Liver (tissue), 9 donors: Measurements from ENCODE around the gene PLCB1. TPM values are rescaled to one million over a fixed set of nuclear protein-coding genes. Genes with fewer than 3 reads are reported as not detected.

ENCODE experiments used
- DNase-seq: peaks from one replicate; pipeline ENCODE4 v3.0.0-alpha.2; 2017; ENCODE audit warnings: low spot score
- H3K27ac ChIP-seq, 2 donors: one replicate each; pipeline ENCODE4 v1.7.0; 2013; ENCODE audit warnings: inconsistent platforms in 2 of 2, low read length in 2 of 2, control low read depth in 1 of 2, low read depth in 1 of 2, mild to moderate bottlenecking in 1 of 2
- H3K27me3 ChIP-seq, 4 donors: one replicate each; pipeline versions ENCODE4 v1.6.1 to v1.7.0; 2013; ENCODE audit warnings: low read length in 3 of 4, inconsistent platforms in 1 of 4, mild to moderate bottlenecking in 1 of 4, moderate library complexity in 1 of 4; ENCODE audit not compliant: control insufficient read depth in 4 of 4, insufficient read depth in 4 of 4
- H3K36me3 ChIP-seq, 4 donors: one replicate each; pipeline versions ENCODE4 v1.6.1 to v1.7.0; 2013; ENCODE audit warnings: low read length in 3 of 4, mild to moderate bottlenecking in 3 of 4, low read depth in 1 of 4, moderate library complexity in 1 of 4; ENCODE audit not compliant: control insufficient read depth in 4 of 4, insufficient read depth in 3 of 4
- H3K4me1 ChIP-seq, 4 donors: one replicate each; pipeline versions ENCODE4 v1.6.1 to v1.7.0; 2013; ENCODE audit warnings: low read length in 3 of 4, mild to moderate bottlenecking in 3 of 4, moderate library complexity in 1 of 4; ENCODE audit not compliant: control insufficient read depth in 4 of 4, insufficient read depth in 4 of 4
- H3K4me3 ChIP-seq, 3 donors: one replicate each; pipeline versions ENCODE4 v1.6.1 to v1.7.0; 2013; ENCODE audit warnings: low read length in 3 of 3, control low read depth in 1 of 3, low read depth in 1 of 3, mild to moderate bottlenecking in 1 of 3
- H3K9ac ChIP-seq, 2 donors: one replicate each; pipeline ENCODE4 v1.7.0; 2013; ENCODE audit warnings: low read length in 2 of 2, mild to moderate bottlenecking in 2 of 2, moderate library complexity in 2 of 2, control low read depth in 1 of 2, low read depth in 1 of 2
- H3K9me3 ChIP-seq, 4 donors: one replicate each; pipeline versions ENCODE4 v1.6.1 to v1.7.0; 2013; ENCODE audit warnings: low read length in 3 of 4; ENCODE audit not compliant: control insufficient read depth in 4 of 4
- FOXA2 ChIP-seq: IDR thresholded peaks from 2 replicates; pipeline ENCODE4 v1.6.1; 2016; ENCODE audit warnings: antibody characterized with exemption
- GABPA ChIP-seq, 2 donors: IDR thresholded peaks in 1 of 2; conservative IDR thresholded peaks in 1 of 2; 2 replicates each; pipeline ENCODE4 v1.6.1; 2016; ENCODE audit warnings: antibody characterized with exemption in 2 of 2, mild to moderate bottlenecking in 1 of 2, moderate library complexity in 1 of 2
- HNF4A ChIP-seq, 2 donors: conservative IDR thresholded peaks; 2 replicates each; pipeline ENCODE4 v1.6.1; 2016; ENCODE audit warnings: antibody characterized with exemption in 2 of 2, mild to moderate bottlenecking in 2 of 2
- HNF4G ChIP-seq: IDR thresholded peaks from 2 replicates; pipeline ENCODE4 v1.6.1; 2016; ENCODE audit warnings: antibody characterized with exemption
- JUND ChIP-seq, 2 donors: IDR thresholded peaks; 2 replicates each; pipeline ENCODE4 v1.6.1; 2016; ENCODE audit warnings: antibody characterized with exemption in 2 of 2
- NR2F2 ChIP-seq: IDR thresholded peaks from 2 replicates; pipeline ENCODE4 v1.6.1; 2016; ENCODE audit warnings: antibody characterized with exemption
- RAD21 ChIP-seq, 2 donors: IDR thresholded peaks; 2 replicates each; pipeline ENCODE4 v1.6.1; 2016; ENCODE audit warnings: antibody characterized with exemption in 2 of 2, mild to moderate bottlenecking in 2 of 2
- SP1 ChIP-seq: IDR thresholded peaks from 2 replicates; pipeline ENCODE4 v1.6.1; 2018; ENCODE audit warnings: antibody characterized with exemption, mild to moderate bottlenecking
- TAF1 ChIP-seq: conservative IDR thresholded peaks from 2 replicates; pipeline ENCODE4 v1.6.1; 2016; ENCODE audit warnings: antibody characterized with exemption, mild to moderate bottlenecking
- YY1 ChIP-seq: IDR thresholded peaks from 2 replicates; pipeline ENCODE4 v1.6.1; 2016; ENCODE audit warnings: antibody characterized with exemption, mild to moderate bottlenecking
- WGBS: extraction: QIAGEN DNeasy Blood & Tissue Kit; methylation state at CpG from one replicate; pipeline ENCODE4 v1.1.7; 2013; 5-methylcytosine and 5-hydroxymethylcytosine counted together
- polyA plus RNA-seq, 2 donors: library from polyadenylated mRNA; stranded (reverse) in 1 of 2; unstranded in 1 of 2; fragments of 200-250 nt in 1 of 2; fragments of >200 nt in 1 of 2; fragmentation: Nextera tagmentation in 1 of 2; extraction: Ambion mirVana in 1 of 2; gene quantifications; one replicate each; pipeline versions ENCODE4 v1.2.1 to v1.2.3, GENCODE V29; 2013 to 2015
- total RNA-seq, 2 donors: library from RNA; depleted of rRNA; stranded (reverse); fragments of >200 nt; gene quantifications; one replicate each; pipeline ENCODE4 v1.2.3, GENCODE V29; 2014
- TF ChIP-seq, protein P1 (sequence below): IDR thresholded peaks from 2 replicates; pipeline ENCODE4 v1.6.1; 2016; ENCODE audit warnings: antibody characterized with exemption
- TF ChIP-seq, protein P2 (sequence below): fragments of 150-350 bp; IDR thresholded peaks from 2 replicates; pipeline ENCODE4 v1.5.1; 2017; ENCODE audit warnings: improper control_type of control experiment, low read depth, low read length; ENCODE audit not compliant: missing input control
- TF ChIP-seq, protein P3 (sequence below): IDR thresholded peaks from 2 replicates; pipeline ENCODE4 v1.6.1; 2016; ENCODE audit warnings: antibody characterized with exemption
- TF ChIP-seq, protein P4 (sequence below): IDR thresholded peaks from 2 replicates; pipeline ENCODE4 v1.6.1; 2016; ENCODE audit warnings: antibody characterized with exemption, mild to moderate bottlenecking
- TF ChIP-seq, protein P5 (sequence below): IDR thresholded peaks from 2 replicates; pipeline ENCODE4 v1.6.1; 2016; ENCODE audit warnings: antibody characterized with exemption
- donor health status: healthy.
- donor health status: healthy.
- donor health status: healthy.
- donor health status: healthy.
- donor health status: healthy.

The PLCB1 gene
- total and polyA plus RNA-seq, 4 donors, result 3.7 to 13.5 (median 5.9) TPM

DNA sequence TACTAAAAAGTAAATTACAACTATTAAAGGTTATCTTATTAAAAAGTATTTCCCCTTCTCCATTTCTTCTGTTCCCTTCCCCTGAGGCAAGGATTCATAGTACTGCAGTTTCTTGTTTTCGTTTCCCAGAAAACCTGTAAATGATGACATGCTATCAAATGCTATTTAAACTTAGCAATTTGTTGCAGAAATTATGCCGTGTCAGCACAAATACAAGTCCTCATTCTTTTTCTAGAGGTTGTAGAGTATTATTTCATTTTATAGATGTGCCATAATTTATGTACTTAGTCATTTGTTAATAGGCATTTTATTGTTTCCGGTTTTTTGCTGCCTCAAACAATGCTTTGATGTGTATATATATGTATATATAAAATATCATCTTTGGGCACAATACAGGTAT, 268.4 kb downstream of the PLCB1 start:
- TF ChIP-seq, protein P1, sequence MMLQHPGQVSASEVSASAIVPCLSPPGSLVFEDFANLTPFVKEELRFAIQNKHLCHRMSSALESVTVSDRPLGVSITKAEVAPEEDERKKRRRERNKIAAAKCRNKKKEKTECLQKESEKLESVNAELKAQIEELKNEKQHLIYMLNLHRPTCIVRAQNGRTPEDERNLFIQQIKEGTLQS, result no peak
- TF ChIP-seq HNF4A (conservative IDR thresholded peaks at IDR 0.05) (no peak), FOXA2 (no peak), TAF1 (no peak), YY1 (no peak), HNF4G (no peak), RAD21 (IDR thresholded peaks at IDR 0.05) (no peak), NR2F2 (no peak)
- TF ChIP-seq, protein P2, sequence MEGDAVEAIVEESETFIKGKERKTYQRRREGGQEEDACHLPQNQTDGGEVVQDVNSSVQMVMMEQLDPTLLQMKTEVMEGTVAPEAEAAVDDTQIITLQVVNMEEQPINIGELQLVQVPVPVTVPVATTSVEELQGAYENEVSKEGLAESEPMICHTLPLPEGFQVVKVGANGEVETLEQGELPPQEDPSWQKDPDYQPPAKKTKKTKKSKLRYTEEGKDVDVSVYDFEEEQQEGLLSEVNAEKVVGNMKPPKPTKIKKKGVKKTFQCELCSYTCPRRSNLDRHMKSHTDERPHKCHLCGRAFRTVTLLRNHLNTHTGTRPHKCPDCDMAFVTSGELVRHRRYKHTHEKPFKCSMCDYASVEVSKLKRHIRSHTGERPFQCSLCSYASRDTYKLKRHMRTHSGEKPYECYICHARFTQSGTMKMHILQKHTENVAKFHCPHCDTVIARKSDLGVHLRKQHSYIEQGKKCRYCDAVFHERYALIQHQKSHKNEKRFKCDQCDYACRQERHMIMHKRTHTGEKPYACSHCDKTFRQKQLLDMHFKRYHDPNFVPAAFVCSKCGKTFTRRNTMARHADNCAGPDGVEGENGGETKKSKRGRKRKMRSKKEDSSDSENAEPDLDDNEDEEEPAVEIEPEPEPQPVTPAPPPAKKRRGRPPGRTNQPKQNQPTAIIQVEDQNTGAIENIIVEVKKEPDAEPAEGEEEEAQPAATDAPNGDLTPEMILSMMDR, result no peak
- TF ChIP-seq, protein P3, sequence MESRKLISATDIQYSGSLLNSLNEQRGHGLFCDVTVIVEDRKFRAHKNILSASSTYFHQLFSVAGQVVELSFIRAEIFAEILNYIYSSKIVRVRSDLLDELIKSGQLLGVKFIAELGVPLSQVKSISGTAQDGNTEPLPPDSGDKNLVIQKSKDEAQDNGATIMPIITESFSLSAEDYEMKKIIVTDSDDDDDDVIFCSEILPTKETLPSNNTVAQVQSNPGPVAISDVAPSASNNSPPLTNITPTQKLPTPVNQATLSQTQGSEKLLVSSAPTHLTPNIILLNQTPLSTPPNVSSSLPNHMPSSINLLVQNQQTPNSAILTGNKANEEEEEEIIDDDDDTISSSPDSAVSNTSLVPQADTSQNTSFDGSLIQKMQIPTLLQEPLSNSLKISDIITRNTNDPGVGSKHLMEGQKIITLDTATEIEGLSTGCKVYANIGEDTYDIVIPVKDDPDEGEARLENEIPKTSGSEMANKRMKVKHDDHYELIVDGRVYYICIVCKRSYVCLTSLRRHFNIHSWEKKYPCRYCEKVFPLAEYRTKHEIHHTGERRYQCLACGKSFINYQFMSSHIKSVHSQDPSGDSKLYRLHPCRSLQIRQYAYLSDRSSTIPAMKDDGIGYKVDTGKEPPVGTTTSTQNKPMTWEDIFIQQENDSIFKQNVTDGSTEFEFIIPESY, result no peak
- TF ChIP-seq, protein P4, sequence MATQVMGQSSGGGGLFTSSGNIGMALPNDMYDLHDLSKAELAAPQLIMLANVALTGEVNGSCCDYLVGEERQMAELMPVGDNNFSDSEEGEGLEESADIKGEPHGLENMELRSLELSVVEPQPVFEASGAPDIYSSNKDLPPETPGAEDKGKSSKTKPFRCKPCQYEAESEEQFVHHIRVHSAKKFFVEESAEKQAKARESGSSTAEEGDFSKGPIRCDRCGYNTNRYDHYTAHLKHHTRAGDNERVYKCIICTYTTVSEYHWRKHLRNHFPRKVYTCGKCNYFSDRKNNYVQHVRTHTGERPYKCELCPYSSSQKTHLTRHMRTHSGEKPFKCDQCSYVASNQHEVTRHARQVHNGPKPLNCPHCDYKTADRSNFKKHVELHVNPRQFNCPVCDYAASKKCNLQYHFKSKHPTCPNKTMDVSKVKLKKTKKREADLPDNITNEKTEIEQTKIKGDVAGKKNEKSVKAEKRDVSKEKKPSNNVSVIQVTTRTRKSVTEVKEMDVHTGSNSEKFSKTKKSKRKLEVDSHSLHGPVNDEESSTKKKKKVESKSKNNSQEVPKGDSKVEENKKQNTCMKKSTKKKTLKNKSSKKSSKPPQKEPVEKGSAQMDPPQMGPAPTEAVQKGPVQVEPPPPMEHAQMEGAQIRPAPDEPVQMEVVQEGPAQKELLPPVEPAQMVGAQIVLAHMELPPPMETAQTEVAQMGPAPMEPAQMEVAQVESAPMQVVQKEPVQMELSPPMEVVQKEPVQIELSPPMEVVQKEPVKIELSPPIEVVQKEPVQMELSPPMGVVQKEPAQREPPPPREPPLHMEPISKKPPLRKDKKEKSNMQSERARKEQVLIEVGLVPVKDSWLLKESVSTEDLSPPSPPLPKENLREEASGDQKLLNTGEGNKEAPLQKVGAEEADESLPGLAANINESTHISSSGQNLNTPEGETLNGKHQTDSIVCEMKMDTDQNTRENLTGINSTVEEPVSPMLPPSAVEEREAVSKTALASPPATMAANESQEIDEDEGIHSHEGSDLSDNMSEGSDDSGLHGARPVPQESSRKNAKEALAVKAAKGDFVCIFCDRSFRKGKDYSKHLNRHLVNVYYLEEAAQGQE, result no peak
- WGBS, result 84% methylated on average over 3 of the region's 3 CpGs

DNA sequence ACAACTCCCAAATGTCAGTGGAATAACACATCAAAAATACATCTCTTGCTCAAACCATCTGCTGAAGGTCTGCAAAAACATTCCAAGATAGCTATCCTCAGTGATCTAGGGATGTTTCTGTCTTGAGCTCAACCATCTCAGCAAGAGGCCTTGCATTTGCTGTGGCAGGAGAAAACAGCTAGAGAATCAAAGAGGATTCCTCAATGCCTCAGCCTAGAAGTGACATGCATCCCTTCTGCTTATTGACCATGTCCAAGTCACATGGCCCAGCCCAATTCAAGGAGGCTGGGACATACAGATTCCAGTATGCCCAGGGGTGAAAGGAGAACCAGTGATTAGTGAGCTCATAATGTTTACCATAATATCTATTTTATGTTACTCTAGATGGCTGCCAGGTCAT, 269.5 kb downstream of the PLCB1 start:
- Histone ChIP-seq H3K36me3 (no peaks in the 10 kb centered on the region), H3K4me1 (no peaks in the 10 kb centered on the region), H3K27ac (no peak overlapping the region), H3K4me3 (no peak overlapping the region), H3K27me3 (no peaks in the 10 kb centered on the region), H3K9me3 (no peaks in the 10 kb centered on the region), H3K9ac (no peak overlapping the region)
- no peak for DNase-seq
- TF ChIP-seq NR2F2, result no peak
- no peak for TF ChIP-seq JUND (IDR thresholded peaks at IDR 0.05)
- no peak for TF ChIP-seq TAF1
- no peak for TF ChIP-seq FOXA2
- TF ChIP-seq, protein P5, sequence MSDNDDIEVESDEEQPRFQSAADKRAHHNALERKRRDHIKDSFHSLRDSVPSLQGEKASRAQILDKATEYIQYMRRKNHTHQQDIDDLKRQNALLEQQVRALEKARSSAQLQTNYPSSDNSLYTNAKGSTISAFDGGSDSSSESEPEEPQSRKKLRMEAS, result no peak
- no peak for TF ChIP-seq YY1
- TF ChIP-seq, protein P2, result no peak
- no peak for TF ChIP-seq GABPA (IDR thresholded peaks at IDR 0.05 in 1 of 2, conservative IDR thresholded peaks at IDR 0.05 in 1 of 2)
- TF ChIP-seq HNF4A (conservative IDR thresholded peaks at IDR 0.05), result no peak
- TF ChIP-seq SP1, result no peak
- TF ChIP-seq, protein P1, result no peak
- TF ChIP-seq RAD21 (IDR thresholded peaks at IDR 0.05), result no peak

More for the DNA sequence above, 268.4 kb downstream of the PLCB1 start:
- Histone ChIP-seq H3K27ac (no peak overlapping the region), H3K9ac (no peak overlapping the region), H3K4me3 (no peak overlapping the region), H3K36me3 (no peaks in the 10 kb centered on the region), H3K9me3 (no peaks in the 10 kb centered on the region), H3K4me1 (no peaks in the 10 kb centered on the region), H3K27me3 (no peaks in the 10 kb centered on the region)
- DNase-seq, result no peak
